Stimulated activated CD4-positive, alpha-beta T cell treated with anti-CD3 and anti-CD28 coated beads, Interleukin-15, amount 100 ng/mL, for 1 hour (primary cell): Measurements from ENCODE around the gene FHOD3.

Experiments used
- DNase-seq, 2 donors: peaks; one replicate each; pipeline ENCODE4 v3.0.0-alpha.2; 2020; ENCODE audit warnings: low read depth in 1 of 2, low spot score in 1 of 2

The FHOD3 gene

DNA sequence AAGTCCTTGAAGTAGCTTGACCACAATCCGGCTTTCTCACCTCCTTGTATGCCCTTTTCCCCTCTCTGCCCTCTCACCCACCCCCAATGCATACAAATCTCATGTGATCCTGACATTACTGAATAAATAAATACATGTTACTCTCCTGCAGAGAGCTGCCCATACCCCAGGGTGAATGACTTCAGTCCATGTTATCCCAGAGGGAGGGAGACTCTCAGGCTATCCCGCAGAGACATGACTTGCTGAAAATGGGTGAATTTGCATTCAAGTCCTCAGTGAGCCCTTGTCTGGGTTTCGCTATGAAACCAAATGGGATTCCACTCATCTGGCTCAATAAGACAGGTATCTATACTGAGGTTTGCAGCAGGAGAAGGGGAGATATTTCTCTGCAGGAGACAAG lies 168.5 kb downstream of the FHOD3 start:
- no peak for DNase-seq

- no peak for DNase-seq
These were observed 170.1 kb downstream of the FHOD3 start for GRCh38 chr18:36467614-36468013.

DNA sequence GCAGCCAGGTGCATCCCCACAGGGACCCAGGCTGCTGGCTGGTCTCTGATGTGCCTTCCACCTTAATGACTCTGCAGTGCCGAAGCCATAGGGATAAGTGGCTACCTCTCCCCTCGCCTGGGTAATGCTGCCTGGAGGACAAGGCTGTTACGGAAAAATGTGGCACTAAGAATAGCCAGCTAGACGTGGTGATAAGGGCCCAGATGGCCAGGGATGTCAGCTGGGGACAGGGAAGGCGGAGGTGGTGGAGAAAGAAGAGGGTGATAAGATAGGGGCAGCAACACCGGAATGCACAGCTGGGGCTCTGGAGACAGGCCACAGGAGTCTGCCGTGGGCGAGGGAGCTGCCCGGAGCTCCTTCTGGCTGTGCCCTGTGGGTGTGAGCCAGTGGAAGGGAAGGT lies 170.6 kb downstream of the FHOD3 start:
- no peak for DNase-seq

DNA sequence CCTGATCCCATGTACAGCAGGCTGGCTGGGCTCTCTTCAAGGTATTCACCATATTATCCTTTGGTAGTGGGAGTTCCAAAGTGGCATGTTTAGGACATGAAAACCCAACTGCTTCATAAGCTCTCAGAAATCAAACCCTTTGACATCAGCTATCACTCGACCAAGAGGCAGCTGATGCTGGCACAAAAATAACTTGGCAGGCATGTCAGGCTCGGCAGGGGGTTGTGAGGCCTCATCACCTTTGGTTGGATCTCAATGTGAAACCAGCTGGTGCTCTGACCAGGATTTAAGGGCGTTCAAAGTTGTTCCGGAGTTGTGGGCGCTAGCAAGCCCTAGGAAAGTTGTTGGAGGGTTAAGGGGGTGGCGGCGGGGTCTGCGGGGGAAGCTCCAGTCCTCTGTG lies 171.9 kb downstream of the FHOD3 start:
- no peak for DNase-seq

DNA sequence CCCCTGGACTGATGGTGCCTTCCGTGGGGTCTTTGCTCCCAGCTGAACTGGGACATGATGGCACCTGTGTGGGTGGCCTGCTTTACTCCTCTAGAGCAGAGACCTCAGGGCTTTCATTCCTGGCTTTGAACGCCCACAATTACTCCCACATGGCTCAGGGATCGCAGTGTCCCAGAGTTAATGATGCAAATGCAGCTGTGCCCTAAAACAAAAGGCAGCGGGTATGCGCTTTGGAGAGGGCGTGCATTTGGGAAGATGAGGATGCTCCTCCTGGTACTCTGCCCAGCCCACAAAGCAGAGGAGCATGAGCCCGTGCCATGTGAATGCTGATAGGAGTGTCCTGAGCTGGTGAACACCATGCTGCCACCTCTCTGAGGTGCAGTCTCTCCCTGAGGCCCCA lies 173.4 kb downstream of the FHOD3 start:
- no peak for DNase-seq

GRCh38 chr18:36471393-36471792 lies 173.9 kb downstream of the FHOD3 start:
- no peak for DNase-seq

- DNase-seq, result no peak
These were observed 178.9 kb downstream of the FHOD3 start for GRCh38 chr18:36476433-36476832.

GRCh38 chr18:36477776-36478175 lies 180.3 kb downstream of the FHOD3 start:
- DNase-seq, result no peak

DNA sequence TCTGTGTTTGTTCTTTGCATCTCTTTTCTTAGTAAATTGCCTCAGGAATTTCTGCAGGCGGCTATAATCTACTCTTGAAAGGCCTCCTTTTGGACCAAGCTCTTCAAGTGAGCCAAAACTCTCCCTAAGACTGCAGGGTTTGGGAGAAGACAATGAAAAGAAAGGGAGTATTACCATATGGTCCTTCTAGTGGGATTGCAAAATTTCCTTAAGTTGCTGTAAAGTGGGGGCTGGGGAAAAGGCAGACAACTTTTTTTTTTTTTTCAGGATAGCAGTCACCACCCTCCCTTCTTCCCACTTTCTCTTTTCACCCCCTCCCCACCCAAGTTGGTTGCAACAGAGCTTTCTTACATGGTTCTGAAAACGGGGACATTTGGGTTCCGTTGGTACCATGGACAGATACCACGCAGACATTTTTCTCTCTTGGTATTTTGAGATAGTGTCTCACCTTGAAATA lies 183.7 kb downstream of the FHOD3 start:
- DNase-seq, result no peak

DNA sequence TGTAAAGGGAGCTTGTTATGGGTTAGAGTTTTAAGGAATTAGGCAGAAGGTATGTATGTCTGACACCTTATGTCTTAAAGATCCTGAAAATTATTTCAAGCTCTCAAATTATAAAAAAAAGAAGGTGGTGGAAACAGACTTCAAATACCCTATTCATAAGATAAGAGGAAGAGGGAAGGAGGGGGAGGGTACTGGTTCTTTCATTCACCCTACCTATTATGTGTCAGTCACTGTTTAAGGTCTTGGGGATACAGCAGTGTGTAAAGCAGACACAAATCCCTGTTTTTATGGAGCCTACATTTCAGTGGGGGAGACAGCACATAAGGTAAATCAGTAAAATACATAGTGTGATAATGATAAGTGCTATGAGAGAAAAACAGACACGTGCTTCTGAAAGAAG lies 184.4 kb downstream of the FHOD3 start:
- DNase-seq, result no peak

DNA sequence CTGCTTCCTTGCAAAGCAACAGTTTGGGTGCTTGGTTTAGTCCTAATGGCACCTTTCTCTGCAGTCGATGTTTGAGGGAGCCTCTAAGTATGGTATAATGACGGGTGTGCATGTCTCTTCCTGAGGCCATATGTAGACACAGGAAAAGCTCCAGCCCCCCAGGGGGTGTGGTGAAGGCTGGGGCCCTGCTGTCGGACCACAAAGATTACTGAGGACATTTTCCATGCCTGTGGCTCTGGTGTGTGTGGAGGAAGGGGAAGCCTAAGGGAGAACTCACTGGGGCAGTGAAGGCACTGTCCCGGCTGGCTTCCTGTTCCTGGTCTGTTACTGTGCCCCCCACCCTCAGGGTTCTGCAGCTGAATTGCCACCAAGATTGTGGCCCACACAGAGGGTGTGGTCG lies 187.1 kb downstream of the FHOD3 start:
- DNase-seq, result no peak

GRCh38 chr18:36485772-36486171 lies 188.3 kb downstream of the FHOD3 start:
- DNase-seq, result no peak

- DNase-seq, result no peak
These were observed 190.6 kb downstream of the FHOD3 start for GRCh38 chr18:36488131-36488530.

DNA sequence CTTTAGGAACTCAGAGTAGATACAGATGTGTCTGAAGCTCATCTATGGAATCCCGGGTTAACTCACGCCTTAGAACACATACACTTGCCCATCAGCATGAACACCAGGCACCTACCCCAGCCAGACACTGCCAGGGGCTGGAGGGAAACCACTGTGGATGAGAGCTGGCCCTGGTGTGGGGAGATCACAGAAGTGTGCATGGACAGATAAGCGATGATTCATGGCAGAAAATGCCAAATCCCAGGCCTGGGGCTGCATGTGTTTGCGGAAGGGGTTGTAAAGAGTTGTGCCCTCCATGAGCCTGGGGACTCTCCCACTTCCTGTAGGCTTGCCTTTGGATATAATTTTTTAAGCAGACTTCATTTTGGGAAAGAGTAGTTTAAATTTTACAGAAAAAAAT lies 193.4 kb downstream of the FHOD3 start:
- DNase-seq, result no peak

DNA sequence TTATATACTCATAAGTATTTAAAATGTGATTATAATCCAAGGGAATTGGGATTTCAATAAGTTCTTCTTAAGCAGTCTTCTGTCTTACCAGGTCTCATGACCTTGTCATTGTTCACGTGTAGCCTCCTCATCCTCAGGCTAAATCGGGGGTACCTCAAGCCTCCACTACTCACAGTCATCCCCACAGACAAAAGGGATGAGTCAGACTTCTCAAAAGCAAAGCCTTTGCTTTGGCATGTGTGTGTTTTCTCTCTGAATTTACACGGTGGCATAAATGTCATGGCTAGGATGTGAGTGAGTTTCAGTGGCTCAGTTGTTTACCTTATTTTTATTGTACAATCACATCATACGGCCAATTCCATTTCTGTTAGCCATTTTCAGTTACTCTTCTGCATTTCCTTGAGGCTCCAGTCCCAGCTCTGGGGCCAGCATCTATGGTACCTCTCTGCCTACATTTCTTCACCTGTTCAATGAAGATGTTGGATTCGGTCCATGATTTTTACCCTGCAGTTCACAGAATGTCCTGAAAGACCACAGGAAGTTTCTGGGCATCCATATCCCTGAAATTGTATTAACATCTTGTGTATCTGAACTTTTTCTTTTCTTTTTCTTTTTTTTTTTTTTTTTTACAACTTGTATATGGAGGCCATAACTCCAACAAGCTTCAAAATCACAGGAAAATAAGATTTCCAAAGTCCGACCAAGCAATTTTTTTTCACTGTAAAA lies 195.3 kb downstream of the FHOD3 start:
- no peak for DNase-seq

GRCh38 chr18:36493349-36494159 lies 196.0 kb downstream of the FHOD3 start:
- no peak for DNase-seq

- no peak for DNase-seq
These were observed 196.6 kb downstream of the FHOD3 start for GRCh38 chr18:36494160-36494437.

DNA sequence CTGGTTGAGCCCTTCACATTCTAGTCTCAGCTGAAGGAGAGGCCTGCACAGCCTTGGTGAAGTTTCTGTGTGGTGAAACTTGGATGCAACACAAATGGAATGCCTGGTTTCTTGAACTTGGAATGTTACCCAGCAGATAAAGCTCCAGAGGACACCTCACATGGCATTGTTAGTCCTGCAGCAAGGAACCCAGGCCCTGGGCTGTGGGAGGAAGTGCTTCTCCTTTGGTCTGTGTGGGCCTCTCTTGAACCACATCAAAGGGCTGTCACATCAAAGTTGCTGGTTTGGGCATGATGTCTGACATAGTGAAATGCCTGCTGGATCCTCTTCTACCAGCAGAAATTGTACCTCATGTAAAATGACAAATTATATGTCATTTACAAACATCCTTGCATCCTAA lies 198.5 kb downstream of the FHOD3 start:
- DNase-seq, result no peak

- DNase-seq, result no peak
These were observed 202.4 kb downstream of the FHOD3 start for GRCh38 chr18:36499938-36500337.

DNA sequence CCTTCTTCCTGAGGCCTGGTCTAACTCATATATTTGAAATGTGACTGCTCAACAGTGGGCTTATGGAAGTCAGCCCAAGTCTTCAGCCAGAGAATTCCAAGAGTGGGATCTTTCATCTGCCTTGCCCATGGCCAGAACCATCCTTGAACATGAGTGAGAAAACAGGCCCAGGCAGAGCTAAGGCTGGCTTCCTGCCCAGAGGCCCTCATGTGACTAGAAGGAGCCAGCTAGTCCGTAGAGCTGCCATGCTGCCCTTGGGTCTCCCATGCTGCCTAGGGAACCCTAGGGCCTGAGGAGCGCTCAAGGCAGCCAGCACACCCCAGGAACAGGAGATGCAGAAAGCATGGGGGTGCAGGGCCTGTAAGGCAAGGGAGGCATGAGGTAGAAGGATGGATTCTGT lies 203.6 kb downstream of the FHOD3 start:
- no peak for DNase-seq

DNA sequence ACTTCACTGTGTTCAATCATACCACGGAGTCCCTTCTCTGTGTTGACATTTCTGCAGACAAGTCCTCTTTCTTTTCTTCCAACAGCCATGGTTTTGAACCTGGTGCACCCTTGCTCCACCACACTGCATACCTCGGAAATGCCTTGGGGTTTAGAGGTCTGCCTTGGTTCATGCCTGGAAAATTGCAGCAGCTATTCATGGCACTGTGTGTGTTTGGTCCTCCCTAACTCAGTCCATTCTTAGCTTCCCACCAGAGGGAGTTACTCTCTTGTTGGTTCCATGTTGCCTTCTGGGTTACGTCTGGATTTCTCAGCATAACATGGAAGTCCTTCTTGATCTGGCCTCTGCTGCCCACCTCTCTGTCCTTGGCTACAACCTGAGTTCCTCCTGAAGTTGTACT lies 206.0 kb downstream of the FHOD3 start:
- DNase-seq, result no peak

GRCh38 chr18:36504928-36505327 lies 207.4 kb downstream of the FHOD3 start:
- no peak for DNase-seq

DNA sequence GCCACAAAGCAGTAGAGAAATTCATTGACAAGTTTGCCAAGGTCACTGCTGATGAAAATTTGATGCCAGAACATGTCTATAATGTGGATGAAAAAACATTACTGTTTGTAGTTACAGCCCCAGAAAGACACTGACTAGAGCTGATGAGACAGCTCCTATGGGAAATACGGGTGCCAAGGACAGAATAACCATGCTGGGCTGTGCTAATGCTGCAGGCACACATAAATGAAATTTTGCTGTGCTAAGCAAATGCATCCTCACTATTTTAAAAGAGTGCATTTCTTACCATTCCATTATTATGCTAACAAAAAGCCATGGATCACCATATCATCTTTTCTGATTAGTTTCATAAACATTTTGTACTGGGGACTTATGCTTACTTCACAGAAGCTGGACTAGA lies 208.2 kb downstream of the FHOD3 start:
- DNase-seq, result no peak
